K562 (cell line): Measurements from ENCODE around the gene IZUMO4. TPM values are rescaled to one million over a fixed set of nuclear protein-coding genes. Genes with fewer than 3 reads are reported as not detected.

Experiments used
- CBX1 ChIP-seq: sonication (generic); IDR thresholded peaks from 2 replicates; pipeline ENCODE4 v1.6.1; 2016; ENCODE audit warnings: antibody characterized with exemption, low read depth, mild to moderate bottlenecking
- DACH1 ChIP-seq: fragments of 450-650 bp; IDR thresholded peaks from 2 replicates; pipeline ENCODE4 v1.6.1; 2018; ENCODE audit not compliant: partially characterized antibody
- FOXM1 ChIP-seq, 2 experiments: fragments of 450-650 bp in 1 of 2; sonication (generic) in 1 of 2; formaldehyde crosslinking in 1 of 2; IDR thresholded peaks; 2 replicates each; pipeline versions ENCODE4 v1.6.1 to v1.9.0; 2017 to 2022; ENCODE audit warnings: low read depth in 2 of 2, mild to moderate bottlenecking in 2 of 2, missing genetic modification reagents in 1 of 2, moderate library complexity in 1 of 2
- FOXO4 ChIP-seq: fragments of 450-650 bp; formaldehyde crosslinking; IDR thresholded peaks from 2 replicates; pipeline ENCODE4 v1.4.0; 2020; ENCODE audit warnings: mild to moderate bottlenecking, moderate library complexity
- FOXP1 ChIP-seq: sonication (generic); formaldehyde crosslinking; IDR thresholded peaks from 2 replicates; pipeline ENCODE4 v1.8.0; 2022; ENCODE audit warnings: mild to moderate bottlenecking, missing genetic modification reagents
- OTX1 ChIP-seq: fragments of 450-650 bp; formaldehyde crosslinking; IDR thresholded peaks from 2 replicates; pipeline ENCODE4 v1.4.0; 2022; ENCODE audit warnings: mild to moderate bottlenecking
- SIX5 ChIP-seq, 2 experiments: IDR thresholded peaks; 2 replicates each; pipeline ENCODE4 v1.6.1; 2011; ENCODE audit warnings: low read length in 2 of 2, borderline replicate concordance in 1 of 2, low read depth in 1 of 2, mild to moderate bottlenecking in 1 of 2, moderate library complexity in 1 of 2; ENCODE audit not compliant: insufficient read depth in 1 of 2
- SP1 ChIP-seq: sonication (generic); formaldehyde crosslinking; IDR thresholded peaks from 2 replicates; pipeline ENCODE4 v1.8.1; 2022; ENCODE audit warnings: mild to moderate bottlenecking, missing genetic modification reagents
- THRA ChIP-seq: fragments of 450-650 bp; IDR thresholded peaks from 2 replicates; pipeline ENCODE4 v1.6.1; 2017; ENCODE audit warnings: mild to moderate bottlenecking, moderate library complexity
- TSC22D4 ChIP-seq: fragments of 450-650 bp; IDR thresholded peaks from 2 replicates; pipeline ENCODE4 v1.6.1; 2016; ENCODE audit warnings: missing genetic modification characterization, missing biosample characterization, control low read depth
- ZNF253 ChIP-seq: fragments of 250-450 bp; sonication (Bioruptor Pico); conservative IDR thresholded peaks from 2 replicates; pipeline ENCODE4 v1.6.1; 2021; ENCODE audit warnings: mild to moderate bottlenecking
- polyA plus RNA-seq, 8 experiments: library from polyadenylated mRNA; depleted of rRNA in 4 of 8; stranded (reverse) in 5 of 8; unstranded in 3 of 8; fragments of >200 nt; fragmentation: Nextera tagmentation in 2 of 8; fragmentation: Illumina TruSeq in 1 of 8; extraction: Ambion mirVana in 2 of 8; extraction: Trizol in 1 of 8; gene quantifications; 2 replicates each; pipeline versions ENCODE4 v1.2.1 to v1.2.3, GENCODE V29; 2011 to 2014; ENCODE audit warnings: inconsistent platforms in 1 of 8, missing spikeins in 1 of 8
- total RNA-seq, 7 experiments: library from RNA; depleted of rRNA in 6 of 7; stranded (reverse); fragments of >200 nt in 6 of 7; fragmentation: Illumina TruSeq in 2 of 7; extraction: Trizol in 2 of 7; gene quantifications; 2 replicates each; pipeline versions ENCODE4 v1.2.1 to v1.2.3, GENCODE V29; 2011 to 2021; ENCODE audit warnings: low replicate concordance in 1 of 7
- TF ChIP-seq, protein P1 (sequence below), 2 experiments: fragments of 450-650 bp; IDR thresholded peaks; 2 replicates each; pipeline ENCODE4 v1.6.1; 2016; ENCODE audit warnings: mild to moderate bottlenecking in 2 of 2, borderline replicate concordance in 1 of 2, low read depth in 1 of 2, moderate library complexity in 1 of 2

Gene IZUMO4
- total and polyA plus RNA-seq, 9 of the 15 experiments (the other 6 are each of a cell fraction or from before 2014, with no cell fraction given): 0.07 to 3.9 (median 1.2) TPM

DNA sequence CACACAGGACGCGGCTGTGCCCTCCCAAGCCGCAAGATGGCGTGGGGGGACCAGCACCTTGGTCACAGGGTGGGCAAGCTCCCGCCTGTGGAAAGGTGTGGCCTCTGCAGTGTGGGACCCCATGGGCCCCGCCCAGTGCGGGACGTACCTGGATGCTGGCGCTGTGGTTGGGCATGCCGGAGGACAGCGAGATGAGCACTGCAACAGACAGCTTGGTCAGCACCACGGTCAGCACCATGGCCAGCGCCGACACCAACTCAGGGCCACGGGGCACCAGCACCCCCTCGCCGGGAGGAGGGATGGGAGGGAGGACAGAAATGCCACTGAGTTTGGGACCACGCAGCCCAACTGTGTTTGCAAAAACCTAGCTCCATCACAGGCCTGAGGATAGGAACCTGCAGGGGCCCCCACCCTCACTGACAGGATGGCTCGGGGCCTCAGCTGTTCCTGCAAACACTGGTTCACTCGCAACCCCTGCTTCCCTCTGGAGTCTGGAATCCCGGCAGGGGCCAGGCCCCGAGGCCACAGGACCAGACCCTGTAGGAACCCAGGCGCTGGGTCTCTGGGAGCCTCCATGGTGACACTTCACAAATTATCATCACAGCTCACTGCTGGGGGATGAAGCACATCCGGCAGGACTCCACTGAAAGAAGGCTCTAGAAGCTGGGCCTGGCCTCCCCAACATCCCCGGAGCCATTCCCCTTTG is 27.1 kb downstream of the IZUMO4 start (continued):
- no peak for TF ChIP-seq FOXO4 (CRISPR knock-in tag)
- no peak for TF ChIP-seq FOXM1 (IDR thresholded peaks at IDR 0.05; ENCODE audit: low read depth)
- no peak for TF ChIP-seq FOXM1 (CRISPR knock-in tag; IDR thresholded peaks at IDR 0.05; ENCODE audit: low read depth)
- no peak for TF ChIP-seq SP1 (CRISPR knock-in tag)
- TF ChIP-seq, protein P1, sequence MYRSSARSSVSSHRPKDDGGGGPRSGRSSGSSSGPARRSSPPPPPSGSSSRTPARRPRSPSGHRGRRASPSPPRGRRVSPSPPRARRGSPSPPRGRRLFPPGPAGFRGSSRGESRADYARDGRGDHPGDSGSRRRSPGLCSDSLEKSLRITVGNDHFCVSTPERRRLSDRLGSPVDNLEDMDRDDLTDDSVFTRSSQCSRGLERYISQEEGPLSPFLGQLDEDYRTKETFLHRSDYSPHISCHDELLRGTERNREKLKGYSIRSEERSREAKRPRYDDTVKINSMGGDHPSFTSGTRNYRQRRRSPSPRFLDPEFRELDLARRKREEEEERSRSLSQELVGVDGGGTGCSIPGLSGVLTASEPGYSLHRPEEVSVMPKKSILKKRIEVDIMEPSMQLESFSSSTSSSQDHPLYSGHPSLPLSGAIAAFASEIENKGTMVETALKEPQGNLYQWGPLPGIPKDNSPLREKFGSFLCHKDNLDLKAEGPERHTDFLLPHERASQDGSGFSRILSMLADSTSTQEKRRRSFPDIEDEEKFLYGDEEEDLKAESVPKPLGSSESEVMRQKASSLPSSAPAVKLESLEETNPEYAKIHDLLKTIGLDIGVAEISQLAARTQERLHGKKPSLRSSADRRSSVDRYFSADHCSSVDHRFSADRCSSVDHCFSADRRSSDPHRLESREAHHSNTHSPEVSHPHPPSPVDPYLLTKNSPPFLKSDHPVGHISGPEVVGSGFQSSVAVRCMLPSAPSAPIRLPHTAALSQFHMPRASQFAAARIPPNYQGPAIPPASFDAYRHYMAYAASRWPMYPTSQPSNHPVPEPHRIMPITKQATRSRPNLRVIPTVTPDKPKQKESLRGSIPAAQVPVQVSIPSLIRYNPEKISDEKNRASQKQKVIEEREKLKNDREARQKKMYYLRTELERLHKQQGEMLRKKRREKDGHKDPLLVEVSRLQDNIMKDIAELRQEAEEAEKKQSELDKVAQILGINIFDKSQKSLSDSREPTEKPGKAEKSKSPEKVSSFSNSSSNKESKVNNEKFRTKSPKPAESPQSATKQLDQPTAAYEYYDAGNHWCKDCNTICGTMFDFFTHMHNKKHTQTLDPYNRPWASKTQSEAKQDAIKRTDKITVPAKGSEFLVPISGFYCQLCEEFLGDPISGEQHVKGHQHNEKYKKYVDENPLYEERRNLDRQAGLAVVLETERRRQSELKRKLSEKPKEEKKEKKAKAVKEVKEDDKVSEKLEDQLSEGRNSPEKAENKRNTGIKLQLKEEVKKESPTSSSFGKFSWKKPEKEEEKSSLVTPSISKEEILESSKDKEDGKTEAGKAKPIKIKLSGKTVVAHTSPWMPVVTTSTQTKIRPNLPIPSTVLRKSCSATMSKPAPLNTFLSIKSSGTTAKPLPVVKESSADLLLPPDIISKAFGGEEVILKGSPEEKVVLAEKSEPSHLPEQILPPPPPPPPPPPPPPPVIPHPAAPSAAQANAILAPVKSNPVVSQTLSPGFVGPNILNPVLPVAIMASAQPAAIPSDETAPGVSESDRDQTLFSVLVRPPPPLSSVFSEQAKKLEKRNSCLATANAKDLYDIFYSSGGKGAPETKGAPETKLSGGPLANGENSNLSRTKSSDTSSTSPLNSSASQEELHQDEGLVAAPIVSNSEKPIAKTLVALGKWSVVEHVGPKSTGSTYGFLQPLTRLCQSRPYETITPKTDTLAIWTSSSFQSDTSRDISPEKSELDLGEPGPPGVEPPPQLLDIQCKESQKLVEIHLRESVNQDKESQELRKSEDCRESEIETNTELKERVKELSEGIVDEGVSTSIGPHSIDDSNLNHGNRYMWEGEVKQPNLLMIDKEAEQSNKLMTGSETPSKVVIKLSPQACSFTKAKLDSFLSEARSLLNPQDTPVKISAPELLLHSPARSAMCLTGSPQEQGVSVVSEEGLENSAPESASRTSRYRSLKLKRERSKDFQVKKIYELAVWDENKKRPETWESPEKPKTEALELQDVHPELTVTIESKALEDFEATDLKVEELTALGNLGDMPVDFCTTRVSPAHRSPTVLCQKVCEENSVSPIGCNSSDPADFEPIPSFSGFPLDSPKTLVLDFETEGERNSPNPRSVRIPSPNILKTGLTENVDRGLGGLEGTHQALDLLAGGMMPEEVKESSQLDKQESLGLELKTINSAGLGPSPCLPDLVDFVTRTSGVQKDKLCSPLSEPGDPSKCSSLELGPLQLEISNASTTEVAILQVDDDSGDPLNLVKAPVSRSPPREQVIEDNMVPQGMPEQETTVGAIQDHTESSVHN (IDR thresholded peaks at IDR 0.05; ENCODE audit: borderline replicate concordance in 1 of 2, low read depth in 1 of 2): no peak
- TF ChIP-seq DACH1: no peak
- no peak for TF ChIP-seq TSC22D4 (tag)
- TF ChIP-seq SIX5 (IDR thresholded peaks at IDR 0.05; ENCODE audit: borderline replicate concordance in 1 of 2, insufficient read depth in 1 of 2, low read depth in 1 of 2, low read length in 2 of 2): no peak
- no peak for TF ChIP-seq THRA
- no peak for TF ChIP-seq ZNF253 (CRISPR knock-in tag)
- no peak for TF ChIP-seq OTX1
- TF ChIP-seq CBX1: no peak
- no peak for TF ChIP-seq FOXP1 (CRISPR knock-in tag)
